ENCODE data around the gene LAMB3.

Gene LAMB3

GRCh38 chr1:209633335-209633997 is 18.8 kb downstream of the LAMB3 start:
- peak; percentile 46 for DNase-seq (ENCODE audit: low read depth)

DNA sequence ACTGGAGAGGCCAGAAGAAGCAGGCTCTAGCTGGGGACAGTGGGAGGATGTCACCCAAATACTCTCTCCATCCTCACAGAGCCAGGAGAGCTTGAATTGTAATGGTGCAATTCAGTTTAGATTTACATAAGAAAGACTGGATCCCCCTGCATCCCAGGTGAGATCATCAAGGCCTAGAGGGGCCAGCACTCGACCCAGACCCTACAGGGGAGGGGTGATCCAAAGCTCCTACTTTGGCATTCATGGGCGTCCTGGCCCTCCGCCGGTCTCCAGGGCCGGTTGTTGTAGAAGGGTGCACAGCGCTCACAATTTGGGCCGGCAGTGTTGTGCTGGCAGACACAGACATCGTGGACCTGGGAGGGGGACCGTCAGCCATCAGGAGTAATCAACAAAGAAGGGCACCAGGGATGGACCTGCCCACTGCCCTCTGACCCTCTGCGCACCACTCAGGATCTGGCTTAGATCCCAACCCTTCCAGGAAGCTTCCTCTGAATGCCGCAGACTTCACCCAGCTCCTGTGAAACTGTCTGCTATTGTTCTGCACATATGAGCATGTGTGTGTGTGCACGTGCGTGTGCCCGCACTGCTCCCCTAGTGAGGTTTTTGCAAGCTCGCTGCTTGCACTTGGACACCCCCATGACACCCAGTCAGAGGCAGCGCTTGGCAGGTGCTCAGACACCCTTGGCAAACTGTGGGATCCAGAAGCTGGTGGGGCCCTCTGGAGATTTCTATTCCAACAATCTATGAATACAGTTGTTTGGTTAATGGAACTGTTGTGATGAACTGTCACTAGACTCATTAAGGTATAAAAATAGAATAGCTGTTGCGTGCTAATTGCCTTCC is 21.6 kb downstream of the LAMB3 start:
- no peak for DNase-seq (ENCODE audit: low read depth)

DNA sequence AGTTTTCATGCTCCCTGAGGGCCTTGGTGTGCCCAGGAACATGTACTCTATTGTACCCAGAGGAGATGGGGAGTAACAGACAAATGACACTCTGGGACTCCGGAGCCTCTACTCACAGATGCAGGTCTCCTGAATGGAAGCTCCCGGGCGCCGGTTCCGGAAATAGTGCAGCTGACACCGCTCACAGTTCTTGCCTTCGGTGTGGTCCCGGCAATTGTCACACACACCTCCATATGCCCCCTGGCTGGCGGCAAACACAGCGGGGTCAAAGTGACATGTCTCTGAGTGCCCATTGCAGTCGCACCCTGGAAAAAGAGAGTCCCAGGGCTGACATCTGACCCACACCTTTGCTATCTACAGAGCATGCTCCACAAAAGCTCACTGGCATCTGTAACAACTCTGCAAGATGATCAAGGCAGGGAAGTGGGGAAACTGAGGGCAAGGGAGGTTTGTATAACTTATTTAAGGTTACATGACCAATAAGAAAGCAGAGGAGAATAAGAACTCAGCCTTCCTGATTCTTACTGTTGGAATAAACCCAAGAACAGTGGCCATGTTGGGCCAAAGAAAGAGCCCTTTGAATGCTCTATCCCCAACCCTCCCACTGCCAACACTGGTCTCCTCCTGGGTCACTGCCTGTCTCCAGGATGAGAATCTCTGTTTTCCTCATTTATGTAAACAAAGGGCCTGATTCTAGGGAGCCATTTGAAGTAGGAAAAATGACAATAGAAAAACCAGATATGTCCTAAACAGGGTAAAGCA is 22.4 kb downstream of the LAMB3 start:
- no peak for DNase-seq (ENCODE audit: low read depth)

DNA sequence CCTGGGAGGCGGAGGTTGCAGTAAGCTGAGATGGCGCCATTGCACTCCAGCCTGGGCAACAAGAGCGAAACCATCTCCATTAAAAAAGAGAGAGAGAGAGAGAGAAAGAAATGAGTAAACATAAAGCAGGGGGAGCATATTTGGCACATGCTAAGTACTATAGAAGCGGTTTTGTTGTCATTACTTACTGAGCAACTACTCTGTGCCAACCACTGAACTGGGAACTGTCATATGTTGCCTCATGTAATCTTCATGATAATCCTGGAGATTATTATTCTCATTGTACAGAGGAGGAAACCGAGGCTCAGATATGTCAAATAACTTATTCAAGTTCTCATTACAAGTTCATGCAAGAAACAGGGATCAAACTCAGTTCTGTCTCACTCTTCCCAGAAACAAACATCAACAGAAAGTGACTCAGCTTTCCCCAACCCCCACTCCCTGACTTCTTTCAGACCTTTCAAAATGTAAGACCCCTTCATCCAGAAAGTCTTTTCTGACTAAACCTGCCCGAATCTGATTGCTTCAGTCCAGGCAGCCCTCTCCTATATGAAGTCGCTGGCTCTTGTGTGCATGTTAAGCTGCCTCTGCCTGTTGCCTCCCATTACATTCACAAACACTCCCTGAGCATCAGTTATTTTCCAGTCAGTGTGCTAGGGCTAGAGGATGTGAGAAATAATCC is 23.5 kb downstream of the LAMB3 start:
- DNase-seq (ENCODE audit: low read depth): no peak

DNA sequence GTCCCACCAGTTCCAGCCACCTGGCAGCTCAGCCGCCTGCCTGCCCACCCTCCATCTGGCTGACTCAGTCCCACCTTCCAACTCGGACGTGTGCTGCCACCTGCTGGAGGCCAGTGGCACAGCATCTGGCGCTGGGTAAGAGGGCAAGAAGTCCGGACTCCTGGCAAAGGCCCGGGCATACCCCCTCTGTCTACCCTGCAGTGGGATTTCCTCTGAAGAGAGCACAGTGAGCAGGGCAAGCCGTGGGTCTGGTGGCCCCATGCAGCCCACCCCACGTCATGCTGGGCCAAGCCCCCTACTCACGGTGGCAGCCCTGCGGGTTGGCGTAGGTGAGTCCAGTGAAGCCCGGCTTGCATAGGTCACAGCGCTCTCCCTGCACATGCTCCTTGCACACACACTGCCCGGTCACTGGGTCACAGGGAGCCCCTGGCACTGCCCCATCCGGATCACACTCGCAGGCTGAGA is 24.5 kb downstream of the LAMB3 start:
- no peak for DNase-seq (ENCODE audit: low read depth)

- no peak for DNase-seq (ENCODE audit: low read depth)
Measured at GRCh38 chr1:209627027-209627731, 25.0 kb downstream of the LAMB3 start.

DNA sequence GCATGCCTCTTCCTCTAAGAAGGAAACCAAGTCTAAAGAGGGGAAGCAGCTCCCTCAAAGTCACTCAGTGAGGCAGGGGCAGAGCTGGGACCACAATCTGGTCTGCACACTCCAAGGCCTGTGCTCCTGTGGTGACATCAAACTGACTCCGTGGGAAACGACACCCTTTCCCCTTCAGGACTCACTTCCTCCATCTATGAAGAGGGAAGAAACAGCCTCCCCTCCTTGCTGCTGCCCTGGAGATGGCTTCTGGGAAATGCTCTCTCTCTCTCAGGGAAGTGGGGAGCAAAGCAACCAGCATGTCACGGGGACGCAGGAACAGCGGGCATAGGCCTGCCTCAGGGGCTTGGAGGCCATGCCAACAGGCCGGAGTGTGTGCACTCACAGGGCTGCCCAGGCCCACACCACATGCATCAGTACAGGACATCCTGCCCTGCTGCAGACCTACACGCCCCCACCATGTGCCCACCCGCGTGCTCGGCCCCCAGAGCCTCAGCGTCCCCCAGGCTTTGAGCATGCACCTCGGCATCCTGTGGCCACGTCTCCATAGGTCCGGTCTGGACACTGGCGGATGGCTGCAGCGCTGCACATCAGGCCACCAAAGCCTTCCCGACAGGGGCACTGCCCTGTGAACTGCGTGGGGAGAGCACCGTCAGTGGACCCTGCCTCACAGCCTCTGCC is 25.7 kb downstream of the LAMB3 start:
- DNase-seq (ENCODE audit: low read depth): no peak

- DNase-seq (ENCODE audit: low read depth): no peak
Measured at GRCh38 chr1:209625791-209626285, 26.4 kb downstream of the LAMB3 start.

DNA sequence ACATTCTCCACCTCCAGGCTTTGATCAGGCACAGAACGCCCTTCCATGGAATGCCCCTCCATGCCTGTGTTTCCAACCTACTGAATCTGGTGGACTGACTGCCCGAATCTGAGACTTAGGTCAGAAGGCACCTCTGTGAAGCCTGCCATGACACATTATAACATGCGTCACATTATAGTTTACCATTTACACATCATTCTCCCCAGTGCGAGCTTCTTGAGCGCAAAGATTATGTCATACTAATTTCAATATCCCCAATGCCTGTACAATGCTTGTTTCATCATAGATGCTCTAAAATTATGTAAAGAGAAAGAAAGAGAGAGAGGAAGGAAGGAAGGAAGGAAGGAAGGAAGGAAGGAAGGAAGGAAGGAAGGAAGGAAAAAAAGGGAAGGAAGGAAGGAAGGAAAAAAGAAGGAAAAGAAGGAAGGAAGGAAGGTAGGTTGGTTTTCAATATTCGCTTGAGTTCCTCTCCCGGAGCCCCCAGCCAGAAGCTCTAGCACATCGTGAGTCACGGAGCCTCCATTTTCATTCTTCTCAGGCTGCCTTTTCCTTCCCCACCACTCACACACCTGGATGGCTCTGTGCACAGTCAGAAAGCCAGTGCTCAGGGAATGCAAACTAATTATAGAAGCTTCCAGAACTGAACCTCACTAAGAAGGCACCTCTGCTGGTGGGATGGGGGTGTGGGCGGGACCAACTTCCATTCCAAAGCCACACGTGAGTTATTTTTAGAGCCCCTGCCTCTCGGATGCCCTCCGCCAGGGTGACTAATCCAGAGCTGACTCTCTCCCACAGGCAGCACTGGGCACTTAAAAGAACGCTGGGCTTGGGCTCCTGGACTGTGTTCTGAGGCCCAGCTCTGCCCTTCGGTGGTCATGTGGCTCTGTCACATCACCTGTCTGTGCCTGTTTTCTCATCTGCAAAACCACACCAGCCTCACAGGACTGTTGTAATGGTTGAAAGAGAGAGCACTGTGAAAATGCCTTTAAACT is 27.4 kb downstream of the LAMB3 start:
- no peak for DNase-seq (ENCODE audit: low read depth)

- DNase-seq (ENCODE audit: low read depth): no peak
Measured at GRCh38 chr1:209622841-209623829, 29.1 kb downstream of the LAMB3 start.

GRCh38 chr1:209621741-209622655 is 30.2 kb downstream of the LAMB3 start:
- DNase-seq (ENCODE audit: low read depth): no peak

DNA sequence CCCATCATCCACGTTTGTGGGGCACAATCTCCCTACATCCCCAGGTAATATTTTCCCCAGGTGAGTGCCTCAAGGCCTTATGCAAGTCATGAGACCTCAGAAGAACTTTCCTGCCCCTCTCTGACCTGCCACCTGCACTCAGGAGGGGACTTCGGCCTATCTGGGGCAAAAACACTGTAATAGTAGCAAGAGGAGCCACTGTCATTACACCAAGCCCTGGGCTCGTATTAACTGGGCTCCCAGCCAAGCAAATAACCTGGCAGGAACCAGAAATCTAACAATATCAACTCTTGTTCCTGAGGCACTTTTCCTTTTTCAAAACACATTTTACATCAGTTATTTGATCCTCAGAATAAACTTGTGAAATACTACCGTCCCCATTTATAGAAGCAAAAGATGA is 30.9 kb downstream of the LAMB3 start:
- no peak for DNase-seq (ENCODE audit: low read depth)

DNA sequence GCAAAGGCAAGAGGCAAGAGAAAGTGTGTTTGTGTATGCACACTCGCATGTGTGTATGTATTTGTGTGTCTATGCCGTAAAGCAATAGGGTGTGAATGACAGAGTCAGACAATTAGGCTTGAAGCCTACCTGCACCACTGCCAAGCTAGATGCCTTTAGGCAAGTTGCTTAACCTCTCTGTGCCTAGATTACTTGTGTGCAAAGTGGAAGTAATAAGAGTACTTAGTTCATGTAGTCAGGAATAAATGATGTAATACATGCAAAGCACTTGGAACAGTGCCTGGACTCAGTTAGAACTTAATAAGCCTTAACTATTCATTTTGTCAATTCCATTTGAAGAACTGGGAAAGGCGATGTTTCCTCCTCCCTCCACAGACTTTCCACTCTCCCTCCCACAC is 31.7 kb downstream of the LAMB3 start:
- no peak for DNase-seq (ENCODE audit: low read depth)

GRCh38 chr1:209619696-209620486 is 32.3 kb downstream of the LAMB3 start:
- DNase-seq (ENCODE audit: low read depth): no peak

DNA sequence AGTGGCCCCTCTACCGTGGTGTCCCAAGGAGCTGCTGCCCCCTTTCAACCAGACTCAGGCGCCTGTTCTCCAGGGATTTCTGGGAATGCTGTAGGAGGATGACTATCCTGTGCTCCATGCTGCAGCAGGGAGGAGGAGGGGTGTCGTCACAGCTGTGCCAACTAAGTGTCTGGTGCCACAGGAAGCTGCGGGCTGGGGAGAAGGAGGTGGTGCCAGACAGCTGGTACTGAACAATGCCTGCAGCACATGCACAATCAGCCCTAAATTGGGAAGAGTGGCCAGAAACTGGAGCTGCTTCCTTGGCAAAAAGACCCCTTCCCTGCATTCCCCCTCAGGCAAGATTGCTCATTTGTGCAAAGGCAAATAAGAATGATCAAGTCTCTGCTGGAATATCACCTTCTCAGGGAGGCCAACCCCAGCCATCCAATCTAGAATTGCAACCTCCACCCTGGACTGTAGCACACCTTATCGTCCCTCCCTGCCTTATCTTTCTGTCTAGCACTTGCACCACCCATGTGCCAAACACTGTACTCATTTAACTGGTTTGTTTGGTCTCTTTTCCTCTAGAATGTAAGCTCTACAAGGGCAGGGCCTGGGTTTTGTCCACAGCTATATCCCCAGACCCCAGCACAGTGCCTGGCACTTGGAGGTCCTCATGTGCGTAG is 33.3 kb downstream of the LAMB3 start:
- no peak for DNase-seq (ENCODE audit: low read depth)

DNA sequence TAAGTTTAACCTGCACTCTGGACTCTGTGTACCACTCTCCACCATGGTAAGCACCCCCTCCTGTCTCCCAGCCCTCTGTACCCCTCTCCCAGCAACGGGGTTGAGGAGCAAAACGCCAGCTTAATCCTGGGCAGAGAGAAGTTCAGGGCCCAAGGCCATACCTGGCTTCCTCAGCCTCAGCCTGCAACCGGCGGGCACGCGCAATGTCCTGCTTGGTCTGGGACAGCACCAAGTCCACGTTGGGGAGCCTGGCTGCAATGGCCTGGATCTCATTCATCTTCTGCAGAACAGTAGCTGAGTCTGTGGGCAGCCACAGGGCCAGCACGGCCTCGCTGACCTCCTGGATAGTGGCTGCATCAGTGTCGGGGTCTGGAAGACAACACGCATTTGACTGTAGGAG is 33.9 kb downstream of the LAMB3 start:
- DNase-seq (ENCODE audit: low read depth): no peak
